H1 (cell line): Measurements from ENCODE around the gene CCDC157.

Source experiments
- CBX8 ChIP-seq: fragments of 300-800, 300-1000 bp; sonication (generic); IDR thresholded peaks from 2 replicates; pipeline ENCODE4 v1.7.1; 2016; ENCODE audit warnings: low read depth, low read length, borderline replicate concordance
- CEBPB ChIP-seq: IDR thresholded peaks from 2 replicates; pipeline ENCODE4 v1.6.1; 2012; ENCODE audit warnings: low read depth, low read length
- CHD2 ChIP-seq: IDR thresholded peaks from 2 replicates; pipeline ENCODE4 v1.6.1; 2012; ENCODE audit warnings: low read length, improper control_type of control experiment
- CTCF ChIP-seq, 3 experiments: IDR thresholded peaks; 1 replicate in 2 of 3; 2 replicates in 1 of 3; pipeline versions ENCODE4 v1.5.1 to v1.6.1; 2011; ENCODE audit warnings: low read length in 3 of 3, mild to moderate bottlenecking in 3 of 3, inconsistent platforms in 2 of 3, low read depth in 1 of 3, moderate library complexity in 1 of 3; ENCODE audit not compliant: insufficient read depth in 1 of 3; ENCODE audit errors: control extremely low read depth in 1 of 3
- EP300 ChIP-seq, 2 experiments: IDR thresholded peaks; 1 replicate in 1 of 2; 2 replicates in 1 of 2; pipeline ENCODE4 v1.6.1; 2011 to 2012; ENCODE audit warnings: low read depth in 2 of 2, low read length in 2 of 2, mild to moderate bottlenecking in 2 of 2, borderline replicate concordance in 1 of 2, inconsistent platforms in 1 of 2, moderate library complexity in 1 of 2
- JUN ChIP-seq: IDR thresholded peaks from 2 replicates; pipeline ENCODE4 v1.6.1; 2011; ENCODE audit warnings: low read depth, mild to moderate bottlenecking, improper control_type of control experiment, low read length
- JUND ChIP-seq: IDR thresholded peaks from 2 replicates; pipeline ENCODE4 v1.6.1; 2011; ENCODE audit warnings: mild to moderate bottlenecking, improper control_type of control experiment, low read length
- KDM1A ChIP-seq: fragments of 200-600, 300-600 bp; sonication (generic); IDR thresholded peaks from 2 replicates; pipeline ENCODE4 v1.7.1; 2016; ENCODE audit warnings: mild to moderate bottlenecking, low read length, borderline replicate concordance
- NRF1 ChIP-seq: IDR thresholded peaks from 2 replicates; pipeline ENCODE4 v1.6.1; 2011; ENCODE audit warnings: mild to moderate bottlenecking, low read depth, low read length, improper control_type of control experiment
- PHF8 ChIP-seq: fragments of 200-600 bp; sonication (generic); conservative IDR thresholded peaks from 2 replicates; pipeline ENCODE4 v1.7.1; 2012; ENCODE audit warnings: low read depth, mild to moderate bottlenecking, inconsistent platforms, low read length, moderate library complexity
- SP1 ChIP-seq: IDR thresholded peaks from 2 replicates; pipeline ENCODE4 v1.6.1; 2011; ENCODE audit warnings: low read depth, low read length
- SP4 ChIP-seq: IDR thresholded peaks from 2 replicates; pipeline ENCODE4 v1.6.1; 2012; ENCODE audit warnings: low read length, inconsistent platforms
- SRF ChIP-seq: IDR thresholded peaks from 2 replicates; pipeline ENCODE4 v1.6.1; 2011; ENCODE audit warnings: mild to moderate bottlenecking, low read depth, low read length, moderate library complexity
- TAF1 ChIP-seq: IDR thresholded peaks from 2 replicates; pipeline ENCODE4 v1.6.1; 2011; ENCODE audit warnings: mild to moderate bottlenecking, low read depth, low read length

- no peak for TF ChIP-seq KDM1A
- no peak for TF ChIP-seq TAF1
- no peak for TF ChIP-seq JUND
- TF ChIP-seq JUN = no peak
- TF ChIP-seq SRF = no peak
- no peak for TF ChIP-seq SP1
- TF ChIP-seq PHF8 = no peak
- TF ChIP-seq NRF1 = no peak
- no peak for TF ChIP-seq CTCF (IDR thresholded peaks at IDR 0.05; ENCODE audit: control extremely low read depth in 1 of 3, insufficient read depth in 1 of 3, low read depth in 1 of 3, low read length in 3 of 3)
- TF ChIP-seq CEBPB = no peak
- TF ChIP-seq EP300 (IDR thresholded peaks at IDR 0.05; ENCODE audit: borderline replicate concordance in 1 of 2, low read depth in 2 of 2, low read length in 2 of 2) = no peak
- no peak for TF ChIP-seq SP4
- no peak for TF ChIP-seq CBX8
- no peak for TF ChIP-seq CHD2
Observed at GRCh38 chr22:30325065-30325720, 31.6 kb upstream of the CCDC157 start.
